SU-DHL-6 (cell line): Measurements from ENCODE around the gene FARS2.

Experiments
- H2AFZ ChIP-seq: fragments of 200-600 bp; sonication (generic); 2 replicates; pipeline ENCODE4 v1.6.1; 2014; ENCODE audit warnings: low read depth, mild to moderate bottlenecking, moderate library complexity, mixed read lengths, antibody characterized with exemption, low read length; ENCODE audit not compliant: severe bottlenecking
- H3F3A ChIP-seq: fragments of 200-600 bp; shearing (Covaris generic); 2 replicates; pipeline ENCODE4 v1.6.0; 2016; ENCODE audit warnings: antibody characterized with exemption, mild to moderate bottlenecking; ENCODE audit not compliant: insufficient read depth
- H3K27ac ChIP-seq: fragments of 200-600 bp; sonication (generic); 2 replicates; pipeline ENCODE4 v1.5.1; 2016; ENCODE audit warnings: low read depth, mild to moderate bottlenecking, low read length, moderate library complexity, mixed read lengths
- H3K27me3 ChIP-seq: fragments of 200-600 bp; sonication (generic), shearing (Covaris generic); 2 replicates; pipeline ENCODE4 v1.6.0; 2014; ENCODE audit warnings: mild to moderate bottlenecking, low read length
- H3K36me3 ChIP-seq: fragments of 200-600 bp; sonication (generic); 2 replicates; pipeline ENCODE4 v1.6.1; 2014; ENCODE audit warnings: mild to moderate bottlenecking, low read length, mixed read lengths
- H3K4me2 ChIP-seq: fragments of 300-600, 200-600 bp; shearing (Covaris generic), sonication (generic); 2 replicates; pipeline ENCODE4 v1.6.0; 2014; ENCODE audit warnings: low read length, low read depth, mild to moderate bottlenecking; ENCODE audit not compliant: poor library complexity, severe bottlenecking
- H3K4me3 ChIP-seq: fragments of 200-600 bp; sonication (generic); 2 replicates; pipeline ENCODE4 v1.5.1; 2014; ENCODE audit warnings: antibody characterized with exemption, low read length, mild to moderate bottlenecking, mixed read lengths; ENCODE audit not compliant: insufficient read depth, poor library complexity, severe bottlenecking
- H3K79me2 ChIP-seq: fragments of 200-600 bp; sonication (generic); 2 replicates; pipeline ENCODE4 v1.6.1; 2014; ENCODE audit warnings: mild to moderate bottlenecking, low read length, moderate library complexity; ENCODE audit not compliant: insufficient read depth
- H3K9ac ChIP-seq: fragments of 200-600 bp; sonication (generic); 2 replicates; pipeline ENCODE4 v1.7.0; 2014; ENCODE audit warnings: mild to moderate bottlenecking, low read length
- H3K9me2 ChIP-seq: fragments of 200-600 bp; sonication (generic); replicated peaks from 2 replicates; pipeline ENCODE4 v1.6.1; 2014; ENCODE audit warnings: low read length; ENCODE audit not compliant: insufficient read depth
- H3K9me3 ChIP-seq: fragments of 200-600 bp; sonication (generic); 2 replicates; pipeline ENCODE4 v1.6.1; 2014; ENCODE audit warnings: low read length, mixed read lengths; ENCODE audit not compliant: insufficient read depth
- H4K20me1 ChIP-seq: fragments of 200-600 bp; sonication (generic); 2 replicates; pipeline ENCODE4 v1.6.1; 2014; ENCODE audit warnings: low read depth, mild to moderate bottlenecking, antibody characterized with exemption, low read length, moderate library complexity, mixed read lengths
- EZH2phosphoT487 ChIP-seq: fragments of 200-600 bp; sonication (generic), shearing (Covaris generic); conservative IDR thresholded peaks from 2 replicates; pipeline ENCODE4 v1.6.1; 2018; ENCODE audit warnings: mild to moderate bottlenecking, antibody characterized with exemption, low read length, moderate library complexity, mixed read lengths
- TF ChIP-seq, protein P1 (sequence below): fragments of 200-600 bp; sonication (generic); IDR thresholded peaks from one replicate; pipeline ENCODE4 v1.5.1; 2017; ENCODE audit warnings: antibody characterized with exemption, mild to moderate bottlenecking, low read length, moderate library complexity; ENCODE audit not compliant: insufficient read depth, poor library complexity, severe bottlenecking

The FARS2 gene

DNA sequence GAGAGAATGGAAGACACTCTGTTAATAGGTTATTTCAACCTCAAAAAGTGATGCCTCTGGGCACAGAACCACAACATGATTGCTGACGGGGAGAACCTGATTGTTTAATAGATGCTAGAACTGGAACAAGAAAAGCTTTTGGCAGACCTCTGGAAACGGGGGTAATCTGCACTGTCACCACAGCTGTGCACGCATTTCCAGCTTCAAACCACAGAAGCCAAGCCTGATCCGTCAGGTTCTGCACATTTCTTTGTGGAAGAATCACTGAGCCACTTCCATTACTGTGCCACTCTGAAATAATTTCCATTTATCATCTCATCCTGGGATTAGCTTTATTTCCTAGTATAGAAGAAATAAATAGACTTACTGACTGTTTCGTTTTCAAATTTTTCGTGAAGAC, 309.3 kb downstream of the FARS2 start:
- H3K4me3 ChIP-seq = no peak overlapping the region
- no peaks in the 10 kb centered on the region for H3K9me2 ChIP-seq
- H3K27ac ChIP-seq = no peak overlapping the region
- no peaks in the 10 kb centered on the region for H3F3A ChIP-seq
- H4K20me1 ChIP-seq = no peaks in the 10 kb centered on the region
- H3K27me3 ChIP-seq = no peaks in the 10 kb centered on the region
- H3K4me2 ChIP-seq = no peak overlapping the region
- no peaks in the 10 kb centered on the region for H3K79me2 ChIP-seq
- no peak overlapping the region for H3K9ac ChIP-seq
- no peaks in the 10 kb centered on the region for H3K9me3 ChIP-seq
- TF ChIP-seq, protein P1, sequence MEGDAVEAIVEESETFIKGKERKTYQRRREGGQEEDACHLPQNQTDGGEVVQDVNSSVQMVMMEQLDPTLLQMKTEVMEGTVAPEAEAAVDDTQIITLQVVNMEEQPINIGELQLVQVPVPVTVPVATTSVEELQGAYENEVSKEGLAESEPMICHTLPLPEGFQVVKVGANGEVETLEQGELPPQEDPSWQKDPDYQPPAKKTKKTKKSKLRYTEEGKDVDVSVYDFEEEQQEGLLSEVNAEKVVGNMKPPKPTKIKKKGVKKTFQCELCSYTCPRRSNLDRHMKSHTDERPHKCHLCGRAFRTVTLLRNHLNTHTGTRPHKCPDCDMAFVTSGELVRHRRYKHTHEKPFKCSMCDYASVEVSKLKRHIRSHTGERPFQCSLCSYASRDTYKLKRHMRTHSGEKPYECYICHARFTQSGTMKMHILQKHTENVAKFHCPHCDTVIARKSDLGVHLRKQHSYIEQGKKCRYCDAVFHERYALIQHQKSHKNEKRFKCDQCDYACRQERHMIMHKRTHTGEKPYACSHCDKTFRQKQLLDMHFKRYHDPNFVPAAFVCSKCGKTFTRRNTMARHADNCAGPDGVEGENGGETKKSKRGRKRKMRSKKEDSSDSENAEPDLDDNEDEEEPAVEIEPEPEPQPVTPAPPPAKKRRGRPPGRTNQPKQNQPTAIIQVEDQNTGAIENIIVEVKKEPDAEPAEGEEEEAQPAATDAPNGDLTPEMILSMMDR = no peak
- TF ChIP-seq EZH2phosphoT487 = no peak
- no peaks in the 10 kb centered on the region for H3K36me3 ChIP-seq
- H2AFZ ChIP-seq = no peak overlapping the region

DNA sequence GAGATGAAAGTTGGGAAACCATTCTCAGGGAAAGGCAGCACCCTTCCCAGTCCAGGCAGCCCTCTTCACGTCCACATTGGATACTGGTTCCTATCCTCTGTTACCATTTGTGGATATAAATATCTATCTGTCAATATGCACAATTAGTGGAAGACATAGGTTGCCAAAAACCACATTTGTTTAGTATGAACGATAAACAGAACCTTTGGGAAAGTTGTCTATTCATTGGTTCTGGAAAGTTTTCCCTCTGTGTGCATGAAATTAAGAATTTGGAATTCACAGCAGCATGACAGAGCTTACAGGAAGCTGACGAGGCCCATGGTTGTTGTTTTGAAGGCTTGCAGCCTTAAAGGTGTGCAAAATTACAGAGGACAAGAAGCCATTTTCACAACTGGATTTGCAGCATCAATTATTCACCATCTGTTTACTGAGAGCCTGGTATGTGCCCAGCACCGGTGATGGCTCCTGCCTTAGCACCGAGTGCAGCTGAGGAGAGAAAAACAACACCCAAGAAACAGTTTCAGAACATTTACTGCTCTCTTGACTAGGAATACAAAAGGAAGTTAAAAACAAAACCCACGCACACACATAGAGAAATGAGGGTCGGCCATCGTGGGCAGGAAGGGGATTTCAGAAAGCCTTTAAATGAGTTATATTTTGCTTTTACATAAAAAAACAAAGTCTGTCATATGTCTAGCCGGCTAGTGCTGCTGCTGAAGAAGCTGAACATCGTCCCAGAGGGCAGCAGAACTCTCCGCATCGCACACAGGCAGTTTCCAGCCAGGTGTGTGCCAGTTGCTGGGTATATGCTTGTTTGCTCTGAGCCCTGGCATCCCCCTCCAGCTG, 319.6 kb downstream of the FARS2 start:
- Histone ChIP-seq H4K20me1 (no peaks in the 10 kb centered on the region), H3F3A (no peaks in the 10 kb centered on the region), H2AFZ (no peak overlapping the region), H3K9me3 (no peaks in the 10 kb centered on the region; the same call in 1 of the 2 replicates), H3K4me2 (no peak overlapping the region), H3K27me3 (no peaks in the 10 kb centered on the region), H3K9ac (no peak overlapping the region), H3K27ac (no peak overlapping the region), H3K36me3 (0 out of 2 replicates have a peak, but pooled peaks cover under 1% of the 10 kb centered on the region), H3K4me3 (no peak overlapping the region), H3K9me2 (no peaks in the 10 kb centered on the region), H3K79me2 (no peaks in the 10 kb centered on the region)
- TF ChIP-seq EZH2phosphoT487 = no peak
- TF ChIP-seq, protein P1 = no peak

DNA sequence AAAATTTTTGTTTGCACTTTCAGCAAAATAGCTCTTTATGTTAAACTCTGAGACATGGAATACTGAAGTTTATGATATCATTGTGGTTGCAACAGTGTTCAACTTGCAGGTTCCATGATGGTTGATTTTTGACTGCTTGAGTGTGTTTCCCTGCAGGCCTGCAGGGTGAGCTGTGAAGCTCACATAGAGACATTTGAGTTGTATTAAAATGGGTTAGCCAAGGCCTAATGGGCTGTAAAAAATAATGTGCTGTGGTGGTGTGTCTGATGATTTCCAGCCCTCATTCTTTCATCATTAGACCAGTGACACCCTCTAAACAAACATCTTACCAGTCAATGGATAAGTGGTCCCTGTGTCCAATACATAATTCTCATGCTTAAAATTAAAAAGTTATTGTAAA, 321.4 kb downstream of the FARS2 start:
- Histone ChIP-seq H3K9ac (no peak overlapping the region), H3K4me3 (no peak overlapping the region), H3K9me2 (no peaks in the 10 kb centered on the region), H3K27ac (no peak overlapping the region), H2AFZ (no peak overlapping the region), H3K79me2 (no peaks in the 10 kb centered on the region), H3K9me3 (no peaks in the 10 kb centered on the region; the same call in 1 of the 2 replicates), H3K36me3 (0 out of 2 replicates have a peak, but pooled peaks cover 5% of the 10 kb centered on the region), H4K20me1 (no peaks in the 10 kb centered on the region), H3F3A (no peaks in the 10 kb centered on the region), H3K4me2 (no peak overlapping the region), H3K27me3 (no peaks in the 10 kb centered on the region)
- TF ChIP-seq EZH2phosphoT487 = no peak
- TF ChIP-seq, protein P1 = no peak
